HG02571 (cell line): ENCODE measurements around the gene MAST4.

ENCODE experiments used
- ATAC-seq: cut with Tn5 transposase; IDR thresholded peaks from one replicate; pipeline ENCODE4 v1.9.1; 2021; ENCODE audit warnings: mild to moderate bottlenecking, moderate library complexity; ENCODE audit not compliant: unreplicated experiment

Gene MAST4

DNA sequence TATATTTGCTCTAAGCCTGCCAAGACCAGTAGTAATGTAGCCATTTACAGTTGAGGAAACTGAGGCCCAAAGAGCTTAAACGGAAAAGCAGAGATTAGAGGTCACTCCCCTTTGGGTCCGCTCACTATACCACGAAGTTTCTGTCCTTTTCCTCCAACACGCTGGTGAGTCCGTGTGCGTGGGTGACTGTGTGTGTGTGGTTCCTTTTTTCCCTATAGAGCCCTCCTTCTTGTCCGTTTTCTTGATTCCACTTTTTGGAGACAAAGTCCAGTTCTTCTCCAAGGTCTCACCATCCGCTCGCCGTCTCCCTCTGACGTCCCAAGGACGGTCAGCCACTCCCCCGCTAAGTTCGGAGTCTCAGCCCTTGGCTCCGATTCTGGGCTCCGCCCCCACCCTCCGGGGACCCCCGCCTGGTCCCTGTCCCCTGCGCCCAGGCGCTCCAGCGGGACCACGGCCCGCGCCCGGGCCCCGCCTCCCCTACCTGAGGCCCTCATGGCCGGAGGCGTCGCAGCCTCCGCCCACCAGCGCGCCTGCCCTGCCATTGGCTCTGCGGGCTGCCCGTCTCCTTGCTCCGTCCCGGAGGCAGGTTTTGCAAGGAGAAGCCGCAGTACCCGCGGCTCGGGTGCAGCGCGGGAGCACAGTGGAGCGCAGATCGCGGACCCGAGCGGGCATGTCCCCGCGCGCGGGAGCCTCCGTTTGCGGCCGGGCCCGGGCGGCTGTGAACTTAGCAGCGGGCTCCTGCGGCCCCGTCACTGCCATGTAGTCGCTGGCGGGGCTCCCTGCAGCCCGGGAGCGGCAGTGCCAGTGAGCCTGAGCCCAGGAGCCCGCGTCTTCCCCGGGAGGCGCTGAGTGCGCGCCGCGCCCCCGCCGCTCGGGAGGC lies at the start of gene MAST4:
TSS of gene MAST4 (plus strand) at position 638 of the 880 bp plus-strand sequence. CDS start 263 bp downstream, outside the sequence.
- peak; percentile 98 for ATAC-seq

DNA sequence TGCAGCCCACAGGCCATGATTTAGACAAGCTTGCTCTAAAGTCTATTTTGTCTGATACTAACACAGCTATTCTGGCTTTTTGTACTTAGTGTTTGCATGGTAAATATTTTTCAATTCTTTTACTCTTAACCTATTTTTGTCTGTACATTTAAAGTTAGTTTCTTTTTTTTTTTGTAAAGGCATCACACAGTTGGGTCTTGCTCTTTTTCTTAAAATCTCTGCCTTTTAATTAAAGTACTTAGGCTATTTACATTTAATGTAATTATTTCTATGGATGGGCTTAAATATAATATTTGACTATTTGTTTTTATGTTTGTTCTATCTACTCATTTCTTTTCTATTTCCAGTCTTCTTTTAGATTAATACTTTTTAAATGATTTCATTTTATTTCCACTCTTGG lies 49.7 kb upstream of the MAST4 start:
- no peak for ATAC-seq

DNA sequence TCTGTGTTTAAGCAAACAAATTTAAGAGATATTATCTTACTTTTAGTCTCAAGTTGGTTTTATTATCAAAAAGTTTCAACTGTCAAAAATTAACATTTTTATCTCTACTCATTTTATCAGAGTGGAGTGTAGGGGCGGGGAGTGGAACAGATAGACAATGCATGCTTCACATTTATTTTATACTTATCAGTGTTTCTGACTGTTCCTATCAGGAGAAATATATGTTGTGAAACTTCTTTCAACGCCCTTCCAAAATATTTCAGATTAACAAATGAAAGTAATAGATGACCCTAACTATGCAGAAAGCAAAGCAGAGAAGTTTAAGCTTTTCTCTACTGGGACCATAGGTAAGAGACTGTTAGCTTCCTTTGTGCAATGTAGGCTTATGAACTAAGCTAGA lies 44.9 kb upstream of the MAST4 start:
- ATAC-seq: no peak

DNA sequence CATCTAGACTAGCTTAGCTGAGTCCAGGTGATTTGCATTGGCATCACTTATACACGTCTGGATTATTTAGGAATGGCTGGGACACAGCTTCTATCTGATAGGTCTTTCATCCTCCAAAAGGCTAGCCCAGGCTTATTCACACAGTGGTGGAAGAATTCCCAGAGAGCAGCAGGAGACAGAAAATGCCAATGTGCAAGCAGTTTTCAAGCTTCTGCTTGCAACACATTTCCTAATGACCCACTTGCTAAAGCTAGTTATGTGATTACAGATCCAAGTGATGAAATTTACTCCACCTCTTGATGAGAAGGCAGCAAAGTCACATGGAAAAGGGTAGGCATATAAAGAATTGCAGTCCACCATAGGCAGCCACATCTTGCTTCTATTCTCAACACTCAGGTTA lies 44.2 kb upstream of the MAST4 start:
- ATAC-seq: no peak

DNA sequence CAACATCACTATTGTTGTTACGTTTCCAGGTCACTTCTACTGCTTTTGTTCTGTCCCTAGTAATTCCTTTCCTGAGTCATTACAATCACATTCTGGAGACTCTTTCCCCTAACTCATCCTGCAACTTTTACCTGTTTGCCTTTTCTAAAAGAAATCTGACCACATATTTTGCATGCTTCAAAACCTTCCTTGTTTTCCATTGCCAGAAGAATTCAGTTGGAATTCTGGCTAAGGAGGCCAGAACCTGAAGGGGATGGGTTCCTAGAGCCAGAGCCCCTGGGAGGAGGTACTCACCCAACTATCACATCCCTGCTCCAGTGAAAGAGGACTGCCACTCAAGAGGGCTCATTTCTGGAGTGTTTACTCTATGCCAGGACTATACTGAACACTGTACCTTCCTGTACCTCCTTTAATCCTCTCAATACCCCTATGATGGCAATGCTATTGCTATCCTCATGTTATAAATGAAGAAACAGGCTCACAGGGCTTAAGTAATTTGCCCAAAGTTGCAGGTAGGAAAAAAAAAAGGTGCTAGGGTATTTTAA lies 42.8 kb upstream of the MAST4 start:
- ATAC-seq: no peak

DNA sequence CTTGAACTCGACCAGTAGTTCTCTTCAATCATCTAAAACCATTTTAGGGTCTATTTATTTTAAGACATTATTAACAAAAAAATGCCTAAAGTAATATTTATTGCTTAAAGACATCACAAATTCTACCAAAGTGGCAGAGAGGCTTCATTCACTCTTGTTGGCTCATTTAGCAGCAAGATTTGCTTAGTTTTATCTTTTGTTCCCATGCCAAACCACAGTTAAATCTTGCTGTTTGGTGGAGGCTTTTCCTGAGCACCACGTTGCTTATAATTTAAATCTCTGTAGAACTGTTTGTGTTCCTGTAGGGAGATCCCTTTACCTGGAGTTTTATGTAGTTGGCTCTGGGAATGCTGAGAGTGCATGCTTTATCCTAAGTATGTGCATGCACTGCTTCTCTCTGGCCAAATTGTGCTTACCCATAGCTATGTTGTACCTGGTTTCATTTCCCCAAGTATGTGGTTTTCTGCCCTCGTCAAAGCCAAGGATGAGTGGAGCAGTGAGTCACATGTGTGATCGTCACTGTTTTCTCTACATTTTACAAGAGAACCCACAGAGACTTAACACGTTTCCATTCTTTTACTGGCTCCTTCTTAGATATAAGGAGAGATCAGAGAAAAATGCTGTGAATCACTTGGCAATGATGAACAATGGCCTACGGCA lies 42.1 kb upstream of the MAST4 start:
- ATAC-seq: peak; percentile 87

DNA sequence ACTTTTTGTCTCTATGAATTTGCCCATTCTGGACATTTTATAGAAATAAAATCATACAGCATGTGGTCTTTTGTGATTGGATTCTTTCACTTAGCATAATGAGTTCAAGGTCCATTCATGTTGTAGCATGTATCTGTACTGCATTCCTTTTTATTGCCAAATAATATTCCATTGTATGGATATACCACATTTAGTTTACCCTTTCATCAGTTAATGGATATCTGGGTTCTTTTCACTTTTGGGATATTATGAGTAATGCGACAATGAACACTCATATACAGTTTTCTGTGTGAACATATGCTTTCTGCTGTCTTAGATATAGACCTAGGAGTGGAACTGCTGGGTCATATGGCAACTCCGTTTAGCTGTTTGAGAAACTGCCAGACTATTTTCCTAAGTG lies 41.3 kb upstream of the MAST4 start:
- no peak for ATAC-seq

DNA sequence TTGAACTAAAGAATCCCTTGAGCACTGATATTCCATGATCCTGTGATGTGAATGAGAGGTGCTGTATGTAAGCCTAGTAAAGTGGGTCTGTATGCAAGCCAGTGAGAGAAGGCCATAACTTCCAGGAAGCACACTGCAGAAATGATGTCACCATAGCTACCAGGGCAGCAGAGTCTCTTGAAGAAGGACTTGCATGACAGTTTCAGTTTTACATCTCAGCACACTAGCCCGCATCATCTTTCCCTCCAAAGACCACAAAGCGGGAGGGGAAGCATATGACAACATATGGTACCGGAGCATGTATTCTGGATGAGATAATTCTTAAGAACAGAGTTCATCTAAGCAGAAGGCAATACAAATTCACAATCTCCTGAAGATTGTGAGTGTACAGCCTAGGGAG lies 37.6 kb upstream of the MAST4 start:
- no peak for ATAC-seq

DNA sequence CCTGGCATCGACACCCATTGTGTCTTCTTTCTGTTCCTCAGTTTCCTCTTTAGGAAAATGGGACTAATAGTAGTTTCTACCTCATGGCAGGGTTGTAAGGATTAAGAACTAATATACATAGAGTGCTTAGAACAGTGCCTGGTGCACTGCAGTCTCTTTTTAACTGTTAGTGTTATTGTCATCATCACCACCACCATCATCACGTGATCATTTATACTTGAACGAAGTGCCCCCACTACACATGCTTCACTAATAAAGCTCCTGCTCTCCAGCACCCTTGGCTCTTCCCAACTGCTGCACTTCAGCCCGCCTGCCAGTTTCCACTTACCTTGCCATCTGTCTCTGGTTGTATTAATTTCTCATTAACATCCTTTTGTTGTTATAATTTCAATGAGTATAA lies 35.8 kb upstream of the MAST4 start:
- no peak for ATAC-seq

DNA sequence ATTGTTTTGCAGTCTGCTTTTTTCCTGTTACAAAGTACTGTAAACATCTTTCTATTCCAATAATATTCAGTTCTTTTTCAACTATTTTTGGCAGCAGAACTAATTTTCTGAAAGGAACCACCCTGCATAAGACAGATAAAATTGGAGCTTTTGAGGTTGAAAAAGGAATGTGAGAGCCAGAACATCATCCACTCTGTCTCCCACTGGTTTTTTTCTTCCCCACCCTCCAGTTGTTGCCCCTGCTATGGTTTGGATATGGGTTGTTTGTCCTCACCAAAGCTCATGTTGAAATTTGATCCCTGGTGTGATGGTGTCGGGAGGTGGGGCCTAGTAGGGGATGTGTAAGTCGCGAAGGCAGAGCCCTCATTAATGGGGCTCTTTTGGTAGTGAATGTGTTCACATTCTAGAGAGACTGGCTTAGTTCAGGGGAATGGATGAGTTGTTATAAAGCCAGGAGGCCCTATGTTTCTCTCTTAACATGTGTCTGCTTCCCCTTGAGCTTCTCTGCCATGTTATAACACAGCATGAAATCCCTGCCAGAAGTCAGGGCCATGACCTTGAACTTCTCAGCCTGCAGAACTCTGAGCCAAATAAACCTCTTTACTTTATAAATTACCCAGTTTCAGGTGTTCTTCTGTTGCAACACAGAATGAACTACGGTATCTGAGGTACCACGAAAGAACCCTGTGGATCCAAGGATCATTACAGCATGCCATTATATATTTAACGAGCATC lies 34.8 kb upstream of the MAST4 start:
- no peak for ATAC-seq

DNA sequence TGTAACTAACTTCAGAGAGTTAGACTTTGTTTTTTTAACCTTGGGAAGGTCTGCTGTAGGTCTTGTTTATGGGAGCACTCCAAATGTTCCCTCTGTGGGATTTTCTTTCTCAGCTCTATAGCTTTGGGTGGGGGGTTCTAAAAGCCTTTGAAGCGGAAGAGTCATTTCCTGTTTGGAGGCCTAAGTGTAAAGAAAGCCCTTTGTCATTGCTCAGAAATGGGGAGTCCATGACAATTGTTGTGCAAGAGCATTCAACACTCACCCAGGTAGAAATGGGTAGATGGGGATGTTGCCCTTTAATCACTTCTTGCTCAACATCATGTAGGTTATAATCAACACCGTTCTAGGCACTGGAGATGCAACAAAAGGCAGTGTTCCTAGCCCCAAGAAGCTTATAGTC lies 30.3 kb upstream of the MAST4 start:
- no peak for ATAC-seq

DNA sequence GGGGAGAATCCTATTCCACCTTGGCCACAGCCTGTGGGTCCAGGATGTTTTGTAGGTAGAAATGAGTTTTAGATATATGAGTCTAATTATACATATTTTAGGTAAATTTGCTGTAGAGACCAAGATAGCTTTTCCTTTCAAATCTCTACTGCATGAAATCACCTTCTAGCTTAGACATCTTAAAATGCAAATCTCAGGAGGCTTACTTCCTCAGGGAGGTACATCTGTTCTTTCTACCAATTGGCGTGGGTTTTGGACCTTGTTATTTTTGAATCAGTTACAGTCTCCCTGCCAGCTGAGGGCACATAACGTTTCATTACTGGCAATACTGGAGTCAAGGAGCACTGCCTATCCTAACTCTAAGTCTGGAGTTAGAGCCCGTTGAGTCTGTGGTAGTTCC lies 28.7 kb upstream of the MAST4 start:
- no peak for ATAC-seq

DNA sequence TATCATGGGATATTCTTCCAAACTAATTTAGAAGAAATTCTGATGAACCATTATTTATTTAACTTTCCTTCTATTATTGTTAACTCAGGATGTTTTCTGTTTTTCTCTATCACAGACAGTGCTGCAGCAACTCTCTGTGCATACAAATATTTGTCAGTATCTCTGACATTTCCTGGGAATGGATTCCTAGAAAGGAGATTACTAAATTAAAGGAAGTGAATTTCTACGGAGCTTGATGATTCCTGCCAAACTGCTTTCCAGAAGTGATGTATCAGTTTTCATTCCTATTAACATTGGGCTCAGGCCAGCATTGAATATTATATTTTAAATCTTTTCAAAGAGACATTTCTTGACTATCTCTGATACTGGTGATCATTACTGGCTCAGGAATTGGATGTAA lies 26.0 kb upstream of the MAST4 start:
- no peak for ATAC-seq

DNA sequence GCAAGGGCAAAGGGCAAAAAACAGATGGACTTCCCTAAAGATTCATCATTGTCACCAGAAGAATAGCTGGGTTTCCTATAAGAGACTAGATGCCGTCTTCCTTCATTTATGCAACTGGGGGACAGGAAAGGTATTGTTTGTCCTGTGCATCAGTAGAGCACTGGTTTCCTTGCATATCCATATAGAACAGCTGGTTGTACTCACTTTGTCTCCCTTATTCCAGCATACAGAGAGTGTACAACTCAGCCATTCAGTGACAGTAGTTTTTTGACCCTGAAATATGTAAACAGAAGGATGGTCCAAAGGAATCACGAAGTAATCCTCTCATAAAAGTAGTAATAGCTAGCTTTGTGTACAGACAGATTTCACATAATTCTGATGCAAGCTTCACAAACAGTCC lies 22.5 kb upstream of the MAST4 start:
- no peak for ATAC-seq

DNA sequence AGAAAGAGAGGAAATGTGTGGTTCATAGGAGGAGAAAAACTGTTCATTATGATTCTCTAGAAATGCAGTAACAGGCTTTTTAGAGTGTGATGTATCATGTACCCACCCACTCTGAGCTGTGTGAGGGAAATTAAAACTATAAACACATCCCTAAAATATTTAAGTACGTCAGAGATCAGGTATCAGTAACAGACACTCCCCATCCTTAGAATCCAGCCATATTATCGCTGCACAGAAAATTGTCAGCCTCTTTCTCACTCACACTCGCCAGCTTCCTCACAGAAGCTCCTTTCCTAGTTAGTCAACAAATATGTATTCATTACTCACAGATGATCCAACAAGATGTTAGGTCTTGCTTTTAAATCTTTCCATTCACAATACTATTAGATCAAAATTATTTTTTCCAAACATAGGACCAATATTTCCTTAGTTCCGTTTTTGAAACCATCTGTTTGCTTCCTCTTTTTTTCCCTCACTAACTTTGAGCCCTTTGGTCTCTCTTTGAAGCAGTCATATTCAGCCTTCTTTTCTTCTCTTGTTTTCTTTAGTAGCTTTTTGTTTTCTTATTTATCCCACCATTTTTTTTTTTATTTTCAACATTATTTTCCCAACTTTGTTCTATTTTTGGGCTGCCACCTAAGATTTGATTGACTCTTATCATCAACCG lies 13.6 kb upstream of the MAST4 start:
- ATAC-seq: no peak

DNA sequence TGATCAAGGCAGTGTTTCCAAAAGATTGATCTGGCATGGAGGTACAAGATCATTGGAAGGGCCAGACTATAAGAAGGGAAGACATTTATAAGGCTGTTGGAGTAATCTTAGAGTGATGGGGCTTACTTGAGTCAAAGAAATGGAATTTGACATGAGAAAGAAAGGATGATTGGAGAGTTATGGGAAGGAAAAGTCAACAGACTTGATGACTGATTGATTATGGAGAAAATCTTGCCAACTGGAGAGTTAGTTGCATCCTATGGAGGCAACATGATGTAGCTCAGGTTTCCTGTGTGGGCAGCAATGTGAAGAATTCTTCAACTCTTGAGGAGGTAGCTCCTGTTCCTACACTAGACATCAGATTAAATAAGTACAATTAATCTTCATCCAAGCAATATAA lies 10.9 kb upstream of the MAST4 start:
- ATAC-seq: no peak

DNA sequence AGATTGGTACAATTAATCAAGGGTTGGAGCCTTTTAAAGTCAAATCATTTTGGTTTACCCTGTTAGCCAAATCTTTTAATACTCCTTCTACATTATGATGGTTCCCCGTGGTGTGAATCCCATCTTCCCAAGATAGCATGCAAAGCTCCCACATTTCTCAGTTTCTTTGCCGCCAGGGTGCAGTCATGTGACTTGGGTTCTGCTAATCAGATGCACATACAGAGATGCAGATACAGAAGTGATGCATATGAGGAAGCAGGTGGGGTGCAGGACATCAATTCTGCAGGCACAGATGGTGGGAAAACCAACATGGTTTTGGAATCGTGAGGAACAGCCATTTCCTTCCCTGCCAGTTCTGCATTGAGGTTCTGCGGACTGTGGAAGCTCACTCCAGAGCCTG lies 8.4 kb upstream of the MAST4 start:
- no peak for ATAC-seq

DNA sequence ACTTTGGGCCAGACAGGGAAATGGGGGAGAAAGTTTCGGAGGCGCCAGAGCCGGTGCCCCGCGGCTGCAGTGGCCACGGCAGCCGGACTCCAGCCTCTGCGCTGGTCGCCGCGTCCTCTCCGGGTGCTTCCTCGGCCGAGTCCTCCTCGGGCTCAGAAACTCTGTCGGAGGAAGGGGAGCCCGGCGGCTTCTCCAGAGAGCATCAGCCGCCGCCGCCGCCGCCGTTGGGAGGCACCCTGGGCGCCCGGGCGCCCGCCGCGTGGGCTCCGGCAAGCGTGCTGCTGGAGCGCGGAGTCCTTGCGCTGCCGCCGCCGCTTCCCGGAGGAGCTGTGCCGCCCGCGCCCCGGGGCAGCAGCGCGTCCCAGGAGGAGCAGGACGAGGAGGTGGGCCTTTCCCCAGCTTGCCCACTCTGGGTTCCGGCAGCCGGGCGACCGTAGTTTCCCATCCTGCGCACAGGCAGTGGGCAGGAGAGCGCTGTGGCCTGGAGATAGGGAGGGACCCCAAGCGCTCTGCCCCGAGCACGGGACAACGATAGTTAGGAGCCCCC lies 516 bp downstream of the MAST4 start:
- peak; percentile 23 for ATAC-seq

DNA sequence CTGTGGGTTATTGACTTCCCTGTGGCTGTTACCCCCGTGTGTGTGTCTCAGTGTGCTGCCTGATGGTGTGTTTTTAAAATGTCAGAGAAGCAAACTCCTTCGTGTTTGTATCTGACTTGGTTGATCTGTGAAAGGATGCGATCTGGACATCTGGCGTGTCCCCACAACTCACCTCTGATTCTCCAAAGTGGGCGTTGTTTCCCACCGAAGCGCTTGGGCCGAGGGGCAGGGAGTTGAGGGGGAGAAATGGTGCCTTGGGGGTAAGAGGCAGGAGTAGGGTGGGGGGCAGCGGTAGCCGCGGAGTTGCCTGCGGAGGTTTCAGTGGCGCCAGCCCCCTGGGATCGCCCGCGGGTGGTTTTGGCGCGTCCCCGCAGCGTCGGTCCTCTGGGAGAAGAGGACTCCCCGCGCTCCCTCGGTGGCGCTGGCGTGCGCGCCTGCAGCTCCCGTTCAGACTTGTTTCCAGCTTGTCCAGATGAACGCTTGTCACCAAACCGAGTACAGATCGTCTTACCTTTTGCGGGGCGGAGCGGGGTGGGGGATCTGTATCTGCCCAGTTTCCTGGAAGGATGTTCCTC lies 1.1 kb downstream of the MAST4 start:
- no peak for ATAC-seq

DNA sequence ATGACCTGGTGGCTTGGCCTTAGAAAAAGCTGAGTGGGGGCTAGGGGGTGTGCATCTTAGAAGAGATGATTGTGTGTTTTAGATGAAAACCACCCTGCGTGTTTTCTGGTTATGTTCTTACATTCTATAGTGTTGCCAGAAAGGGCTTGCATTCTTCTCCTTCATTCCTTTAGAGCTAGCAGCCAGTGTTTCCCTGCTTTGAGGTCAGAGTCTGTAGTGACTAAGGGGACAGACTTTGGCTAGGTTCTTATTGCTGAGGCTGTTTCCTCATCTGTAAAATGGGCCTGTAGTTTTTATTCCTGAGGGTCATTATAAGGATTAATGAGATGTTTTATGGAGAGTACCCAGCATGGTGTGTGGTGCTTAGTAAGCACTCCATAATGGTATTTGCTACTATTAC lies 6.4 kb downstream of the MAST4 start:
- no peak for ATAC-seq
